ENCODE measurements around the gene TMEM94. TPM values are rescaled to one million over a fixed set of nuclear protein-coding genes. Genes with fewer than 3 reads are reported as not detected.
"Not testable (repeated sequence)": the region's sequence is repeated elsewhere in the genome, so short reads cannot be mapped to it uniquely, and the experiment has no call there.

The TMEM94 gene
- total RNA-seq, 2 experiments from 2014 or later: 81.9 to 84.8 TPM

DNA sequence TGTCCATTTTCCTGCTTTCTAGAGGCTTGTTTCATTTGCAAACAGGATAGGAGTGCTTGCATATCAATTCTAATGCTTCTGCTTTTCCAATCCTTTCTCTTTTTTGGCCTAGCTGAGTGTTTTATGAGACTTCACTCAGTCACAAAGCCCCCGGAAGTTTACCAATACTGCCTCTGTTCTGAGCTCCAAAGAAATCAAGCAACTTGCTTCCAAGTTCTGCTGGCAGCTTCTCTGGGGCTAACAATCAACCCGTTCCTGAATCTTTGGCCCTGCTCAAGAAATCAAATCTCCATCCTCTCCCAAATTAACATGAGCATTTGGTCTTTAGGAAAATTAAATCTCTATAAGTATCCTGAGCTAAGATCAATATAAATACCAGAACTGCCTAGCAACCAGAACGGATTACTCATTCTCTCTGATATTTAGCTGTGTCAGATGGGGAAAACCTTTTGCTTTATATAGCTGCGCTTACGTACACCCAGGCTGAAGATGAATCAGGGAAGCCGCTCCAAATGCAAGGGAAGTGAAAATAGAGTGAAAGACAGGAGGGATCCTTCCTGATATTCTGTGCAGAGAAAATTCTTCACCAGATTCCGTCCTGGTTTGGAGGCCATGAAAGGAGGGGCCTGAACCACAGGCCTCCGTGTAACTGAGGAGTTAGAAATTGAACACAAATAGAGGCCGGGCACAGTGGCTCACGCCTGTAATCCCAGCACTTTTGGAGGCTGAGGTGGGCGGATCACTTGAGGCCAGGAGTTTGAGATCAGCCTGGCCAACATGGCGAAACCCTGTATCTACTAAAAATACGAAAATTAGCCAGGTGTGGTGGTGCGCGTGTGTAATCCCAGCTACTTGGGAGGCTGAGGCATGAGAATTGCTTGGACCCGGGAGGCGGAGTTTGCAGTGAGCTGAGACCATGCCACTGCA lies 27.6 kb upstream of the TMEM94 start:
- H3K27ac Mint-ChIP-seq: no peak overlapping the region
- no peak for DNase-seq
- no peaks in the 10 kb centered on the region for H3K36me3 Mint-ChIP-seq (ENCODE audit: low read depth)
- CTCF ChIA-PET: interaction anchor here (0.7 to 2.7 kb wide), 10 partner anchors 10 to 173 kb away, joined by 3 to 7 read pairs (median 4); partner anchors contain the start of genes TMEM94 and TSEN54
- no peaks in the 10 kb centered on the region for H3K9me3 Mint-ChIP-seq (ENCODE audit: insufficient read depth)
- peaks cover 25% of the 10 kb centered on the region for H3K27me3 Mint-ChIP-seq (ENCODE audit: low read depth)
- no peak for ATAC-seq
- POLR2A ChIA-PET: interaction anchor here (1.3 kb wide), 1 partner anchor 152 kb away, joined by 3 read pairs; no protein-coding TSS in a partner anchor
- H3K4me1 Mint-ChIP-seq (ENCODE audit: low read depth): peaks cover 12% of the 10 kb centered on the region
- H3K4me3 Mint-ChIP-seq: no peak overlapping the region

DNA sequence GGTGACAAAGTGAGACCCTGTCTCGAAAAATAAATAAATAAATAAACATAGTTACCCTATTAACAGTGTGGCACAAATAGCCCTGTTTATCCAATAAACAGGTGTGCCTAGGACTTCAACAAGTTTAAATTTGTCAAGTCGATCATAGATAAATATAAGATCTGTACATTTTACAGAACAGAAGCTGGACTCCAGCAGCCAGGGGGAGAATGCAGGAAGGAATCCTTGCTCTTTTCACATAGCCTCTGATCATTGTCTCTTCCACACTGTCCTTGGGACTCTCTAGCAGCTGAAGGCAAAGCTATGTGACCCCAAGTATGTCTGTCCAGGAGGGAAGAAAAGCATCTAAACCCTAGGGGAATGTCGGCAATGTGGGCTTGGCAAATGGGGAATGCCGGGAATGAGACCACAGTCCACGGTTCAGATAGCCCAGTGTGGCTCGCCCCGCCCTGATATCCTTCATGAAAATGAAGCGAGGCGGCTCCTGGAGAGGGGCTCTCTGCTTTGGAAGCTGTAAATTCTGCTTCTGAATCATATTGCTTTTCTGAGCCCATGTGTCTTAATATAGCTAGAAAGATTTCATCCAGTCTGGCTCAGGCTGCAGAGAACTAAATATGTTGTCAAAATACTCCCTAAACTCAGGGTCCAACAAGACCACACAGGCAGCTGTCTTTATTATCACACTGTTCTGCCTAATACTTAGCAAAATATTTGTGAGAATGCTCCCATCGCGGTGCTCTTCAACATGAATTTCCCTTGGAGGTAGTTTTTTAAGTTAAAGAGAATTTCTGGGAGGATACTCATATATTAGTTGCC lies 26.1 kb upstream of the TMEM94 start:
- CTCF ChIA-PET: interaction anchor here (0.6 to 2.7 kb wide), 9 partner anchors 11 to 204 kb away, joined by 3 to 7 read pairs (median 3); partner anchors contain the start of gene TSEN54

DNA sequence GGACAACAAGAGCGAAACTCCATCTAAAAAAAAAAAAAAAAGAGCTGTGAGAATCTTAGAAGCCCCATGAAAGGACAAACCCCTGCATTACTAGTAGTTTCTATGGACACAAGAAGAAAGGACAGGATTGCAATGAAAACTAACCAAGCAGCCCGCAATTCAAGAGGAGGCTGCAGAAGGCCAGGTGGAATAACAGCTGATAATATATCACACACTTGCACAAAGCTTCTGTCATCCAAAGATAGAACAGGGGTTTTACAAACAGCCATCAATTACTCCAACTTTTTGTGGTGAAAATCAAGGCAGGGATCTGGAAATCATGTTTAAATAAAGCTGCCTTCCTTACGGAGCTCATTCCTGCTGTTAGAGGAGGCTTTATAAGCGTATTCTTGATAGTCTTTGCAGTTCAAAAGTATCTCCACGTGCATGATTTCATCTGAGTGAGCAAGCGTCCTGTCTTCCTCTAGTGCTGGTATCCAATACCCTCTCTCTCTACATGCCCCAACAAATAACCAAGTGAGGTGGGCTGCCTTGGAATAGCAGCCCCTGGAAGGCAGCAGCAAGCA lies 23.1 kb upstream of the TMEM94 start:
- Mint-ChIP-seq H3K36me3 (ENCODE audit: low read depth) (no peaks in the 10 kb centered on the region), H3K4me1 (ENCODE audit: low read depth) (peaks cover 16% of the 10 kb centered on the region), H3K27me3 (ENCODE audit: low read depth) (peaks cover 29% of the 10 kb centered on the region), H3K9me3 (ENCODE audit: insufficient read depth) (no peaks in the 10 kb centered on the region), H3K4me3 (no peak overlapping the region), H3K27ac (no peak overlapping the region)
- DNase-seq: no peak
- ChIA-PET POLR2A (interaction anchor here (0.6 to 1.4 kb wide), 2 partner anchors 23 to 233 kb away, joined by 3 to 4 read pairs; partner anchors contain the start of genes RECQL5 and TMEM94), CTCF (interaction anchor here (0.8 kb wide), 1 partner anchor 83 kb away, joined by 4 read pairs; the partner anchor contains the start of gene TSEN54)
- ATAC-seq: no peak

More for the DNA sequence above, 26.1 kb upstream of the TMEM94 start:
- ATAC-seq (no peak), DNase-seq (no peak)
- Mint-ChIP-seq H3K9me3 (ENCODE audit: insufficient read depth) (no peaks in the 10 kb centered on the region), H3K27ac (no peak overlapping the region), H3K36me3 (ENCODE audit: low read depth) (no peaks in the 10 kb centered on the region), H3K4me1 (ENCODE audit: low read depth) (peaks cover 18% of the 10 kb centered on the region), H3K4me3 (no peak overlapping the region), H3K27me3 (ENCODE audit: low read depth) (peaks cover 28% of the 10 kb centered on the region)
- POLR2A ChIA-PET: no interaction called here

DNA sequence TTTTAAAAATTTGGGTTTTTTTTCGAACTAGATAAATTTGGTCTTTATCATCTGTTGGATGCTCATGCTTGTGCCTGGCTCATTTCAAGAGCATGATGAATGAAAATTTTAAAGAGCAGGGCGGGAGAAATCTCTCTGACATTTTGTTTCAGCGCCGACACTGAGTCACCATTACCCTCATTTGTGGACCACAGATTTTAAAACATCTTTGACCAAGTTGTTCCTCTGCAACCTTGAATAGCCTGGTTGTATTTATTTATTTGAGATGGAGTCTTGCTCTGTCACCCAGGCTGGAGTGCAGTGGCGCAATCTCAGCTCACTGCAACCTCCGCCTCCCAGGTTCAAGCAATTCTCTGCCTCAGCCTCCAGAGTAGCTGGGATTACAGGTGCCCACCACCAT lies 22.0 kb upstream of the TMEM94 start:
- Mint-ChIP-seq H3K27me3 (ENCODE audit: low read depth) (peaks cover 25% of the 10 kb centered on the region), H3K4me1 (ENCODE audit: low read depth) (peaks cover 16% of the 10 kb centered on the region)
- DNase-seq; H3K36me3 Mint-ChIP-seq (ENCODE audit: low read depth); ATAC-seq; H3K27ac Mint-ChIP-seq; H3K4me3 Mint-ChIP-seq; H3K9me3 Mint-ChIP-seq (ENCODE audit: insufficient read depth): not testable (repeated sequence)
- ChIA-PET CTCF (interaction anchor here (1.4 to 1.5 kb wide), 2 partner anchors 22 to 82 kb away, joined by 4 read pairs; partner anchors contain the start of genes TMEM94 and TSEN54), POLR2A (interaction anchor here (1.4 kb wide), 1 partner anchor 22 kb away, joined by 4 read pairs; the partner anchor contains the start of gene TMEM94)

DNA sequence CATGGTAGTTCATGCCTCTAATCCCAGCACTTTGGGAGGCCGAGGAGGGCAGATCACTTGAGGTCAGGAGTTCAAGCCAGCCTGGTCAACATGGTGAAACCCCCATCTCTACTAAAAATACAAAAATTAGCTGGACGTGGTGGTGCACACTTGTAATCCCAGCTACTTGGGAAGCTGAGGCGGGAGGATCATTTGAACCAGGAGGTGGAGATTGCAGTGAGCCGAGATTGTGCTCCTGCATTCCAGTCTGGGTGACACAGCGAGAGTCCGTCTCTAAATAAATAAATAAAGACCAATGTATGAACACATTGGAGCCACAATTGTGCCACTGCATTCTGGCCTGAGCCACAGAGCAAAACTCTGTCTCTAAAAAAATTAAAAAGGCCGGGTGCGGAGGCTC lies 19.0 kb upstream of the TMEM94 start:
- DNase-seq; H3K27ac Mint-ChIP-seq; POLR2A ChIA-PET; H3K36me3 Mint-ChIP-seq (ENCODE audit: low read depth); H3K4me3 Mint-ChIP-seq; H3K9me3 Mint-ChIP-seq (ENCODE audit: insufficient read depth); ATAC-seq: not testable (repeated sequence)
- H3K27me3 Mint-ChIP-seq (ENCODE audit: low read depth): peaks cover 12% of the 10 kb centered on the region
- CTCF ChIA-PET: interaction anchor here (1.2 kb wide), 1 partner anchor 25 kb away, joined by 3 read pairs; no protein-coding TSS in a partner anchor
- peaks cover 16% of the 10 kb centered on the region for H3K4me1 Mint-ChIP-seq (ENCODE audit: low read depth)

DNA sequence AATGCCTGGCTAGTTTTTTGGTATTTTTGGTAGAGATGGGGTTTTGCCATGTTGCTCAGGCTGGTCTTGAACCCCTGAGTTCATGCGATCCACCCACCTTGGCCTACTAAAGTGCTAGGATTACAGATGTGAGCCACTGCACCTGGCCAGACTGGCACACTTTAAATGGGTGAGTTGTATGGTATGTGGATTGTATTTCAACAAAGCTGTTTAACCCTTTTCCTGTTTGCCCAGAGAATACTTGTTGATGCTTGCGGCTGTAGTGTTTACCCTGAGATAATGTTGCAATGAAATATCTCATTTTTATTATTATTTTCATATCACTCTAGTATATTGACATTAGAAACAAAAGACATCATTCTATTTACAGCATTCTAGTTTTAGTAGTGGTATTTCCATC lies 17.1 kb upstream of the TMEM94 start:
- Mint-ChIP-seq H3K27ac (no peak overlapping the region), H3K4me1 (ENCODE audit: low read depth) (peaks cover 16% of the 10 kb centered on the region), H3K27me3 (ENCODE audit: low read depth) (peaks cover 7% of the 10 kb centered on the region), H3K36me3 (ENCODE audit: low read depth) (no peaks in the 10 kb centered on the region), H3K4me3 (no peak overlapping the region), H3K9me3 (ENCODE audit: insufficient read depth) (no peaks in the 10 kb centered on the region)
- DNase-seq (no peak), ATAC-seq (no peak)
- CTCF ChIA-PET: no interaction called here
- POLR2A ChIA-PET: no interaction called here

DNA sequence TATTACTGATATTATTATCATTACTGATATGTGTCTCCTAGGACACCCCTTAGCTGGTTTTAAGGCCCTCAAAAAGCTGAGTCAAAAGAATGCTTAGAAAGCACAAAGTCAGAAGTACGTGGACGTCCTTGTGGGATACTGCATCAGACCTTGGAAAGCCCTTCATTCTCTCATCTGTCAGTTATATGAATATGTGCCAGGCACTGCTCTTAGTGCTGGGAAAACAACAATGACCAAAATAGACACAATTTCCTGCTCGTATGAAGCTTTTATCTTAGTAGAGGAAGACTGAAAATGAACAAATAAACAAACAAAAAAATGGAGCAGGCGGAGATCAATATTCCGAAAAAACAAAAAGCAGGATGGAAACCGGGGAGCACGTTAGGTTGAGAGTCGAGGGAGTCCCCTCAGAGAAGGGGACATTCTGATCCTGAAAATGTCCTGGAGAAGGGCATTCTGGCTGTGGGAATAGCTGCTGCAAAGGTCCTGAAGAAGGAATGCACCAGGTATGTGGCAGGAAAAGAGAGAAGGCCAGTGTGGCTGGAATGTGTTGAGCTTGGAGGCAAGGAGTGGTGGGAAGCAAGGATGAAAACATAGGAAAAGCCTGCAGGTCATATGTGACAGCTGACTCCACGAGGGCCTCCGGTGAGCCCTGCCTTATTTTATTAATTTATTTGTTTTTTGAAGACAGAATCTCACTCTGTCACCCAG lies 15.5 kb upstream of the TMEM94 start:
- Mint-ChIP-seq H3K36me3 (ENCODE audit: low read depth) (no peaks in the 10 kb centered on the region), H3K4me3 (no peak overlapping the region), H3K27me3 (ENCODE audit: low read depth) (peaks cover 2% of the 10 kb centered on the region), H3K4me1 (ENCODE audit: low read depth) (peaks cover 5% of the 10 kb centered on the region), H3K9me3 (ENCODE audit: insufficient read depth) (no peaks in the 10 kb centered on the region), H3K27ac (no peak overlapping the region)
- POLR2A ChIA-PET: interaction anchor here (0.5 to 0.6 kb wide), 3 partner anchors 226 to 418 kb away, joined by 3 read pairs; partner anchors contain the start of genes RECQL5 and SAP30BP
- no peak for DNase-seq
- CTCF ChIA-PET: interaction anchor here (1.4 kb wide), 1 partner anchor 12 kb away, joined by 7 read pairs; no protein-coding TSS in a partner anchor
- ATAC-seq: no peak

DNA sequence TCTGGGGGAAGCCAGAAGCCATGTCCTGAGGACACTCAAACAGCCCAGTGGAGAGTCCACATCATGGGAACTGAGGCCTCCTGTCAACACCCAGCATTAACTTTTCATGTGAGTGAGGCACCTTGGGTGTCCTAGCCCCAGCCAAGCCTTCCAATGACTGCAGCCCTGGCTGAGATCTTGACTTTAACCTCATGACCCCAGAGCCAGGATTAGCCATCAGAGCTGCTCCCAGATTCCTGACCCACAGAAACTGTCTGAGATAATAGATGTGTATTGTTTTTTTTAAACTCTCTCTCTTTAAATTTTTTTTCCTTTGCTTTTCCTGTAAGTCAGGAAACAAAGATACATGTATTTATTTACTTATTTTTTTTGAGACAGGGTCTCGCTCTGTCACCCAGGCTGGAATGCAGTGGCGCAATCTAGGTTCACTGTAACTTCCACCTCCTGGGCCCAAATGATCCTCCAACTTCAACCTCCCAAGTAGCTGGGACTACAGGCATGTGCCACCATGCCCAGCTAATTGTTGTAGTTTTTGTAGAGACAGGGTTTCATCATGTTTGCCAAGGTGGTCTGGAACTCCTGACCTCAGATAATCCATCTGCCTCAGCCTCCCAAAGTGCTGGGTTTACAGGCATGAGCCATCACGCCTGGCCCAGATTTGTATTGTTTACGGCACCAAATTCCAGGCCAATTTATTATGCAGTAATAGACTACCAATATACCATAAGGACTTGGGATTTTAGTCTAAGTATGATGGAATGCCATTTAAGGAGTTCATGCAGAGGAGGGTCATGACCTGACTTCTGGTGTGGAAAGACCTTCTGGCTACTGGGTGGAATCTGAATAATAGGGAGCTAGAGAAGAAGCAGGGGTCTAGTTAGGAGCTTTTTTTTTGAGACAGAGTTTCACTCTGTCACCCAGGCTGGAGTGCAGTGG lies 14.0 kb upstream of the TMEM94 start:
- H3K9me3 Mint-ChIP-seq (ENCODE audit: insufficient read depth): no peaks in the 10 kb centered on the region
- H3K4me3 Mint-ChIP-seq: no peak overlapping the region
- H3K36me3 Mint-ChIP-seq (ENCODE audit: low read depth): no peaks in the 10 kb centered on the region
- no peaks in the 10 kb centered on the region for H3K27me3 Mint-ChIP-seq (ENCODE audit: low read depth)
- no peaks in the 10 kb centered on the region for H3K4me1 Mint-ChIP-seq (ENCODE audit: low read depth)
- DNase-seq (no peak), ATAC-seq (no peak)
- H3K27ac Mint-ChIP-seq: no peak overlapping the region
- ChIA-PET CTCF (interaction anchor here (0.6 kb wide), 1 partner anchor 203 kb away, joined by 3 read pairs; no protein-coding TSS in a partner anchor), POLR2A (no interaction called here)

DNA sequence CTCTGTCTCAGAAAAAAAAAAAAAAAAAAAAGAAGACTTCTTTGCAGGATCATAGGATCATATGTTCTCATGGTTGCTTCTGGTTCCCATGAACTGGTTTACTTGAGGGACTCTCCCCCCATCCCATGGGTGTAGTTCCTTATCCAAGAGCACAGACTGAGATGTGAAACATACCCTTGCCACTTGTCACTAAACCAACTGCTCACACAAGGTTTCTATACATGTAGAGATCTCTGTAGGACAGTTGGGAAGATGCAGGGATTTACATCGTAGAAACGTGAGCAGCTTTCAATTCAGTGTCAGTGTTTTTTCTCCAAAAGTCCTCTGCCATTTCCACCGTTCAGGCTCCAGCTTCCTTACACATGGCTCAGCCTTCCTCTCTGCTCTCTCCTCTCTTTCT lies 11.1 kb upstream of the TMEM94 start:
- H3K36me3 Mint-ChIP-seq (ENCODE audit: low read depth): no peaks in the 10 kb centered on the region
- no peak overlapping the region for H3K27ac Mint-ChIP-seq
- no peak overlapping the region for H3K4me3 Mint-ChIP-seq
- ChIA-PET POLR2A (no interaction called here), CTCF (interaction anchor here (2.4 kb wide), 1 partner anchor 11 kb away, joined by 6 read pairs; the partner anchor contains the start of gene TMEM94)
- no peaks in the 10 kb centered on the region for H3K9me3 Mint-ChIP-seq (ENCODE audit: insufficient read depth)
- DNase-seq (no peak), ATAC-seq (no peak)
- no peaks in the 10 kb centered on the region for H3K27me3 Mint-ChIP-seq (ENCODE audit: low read depth)
- no peaks in the 10 kb centered on the region for H3K4me1 Mint-ChIP-seq (ENCODE audit: low read depth)

DNA sequence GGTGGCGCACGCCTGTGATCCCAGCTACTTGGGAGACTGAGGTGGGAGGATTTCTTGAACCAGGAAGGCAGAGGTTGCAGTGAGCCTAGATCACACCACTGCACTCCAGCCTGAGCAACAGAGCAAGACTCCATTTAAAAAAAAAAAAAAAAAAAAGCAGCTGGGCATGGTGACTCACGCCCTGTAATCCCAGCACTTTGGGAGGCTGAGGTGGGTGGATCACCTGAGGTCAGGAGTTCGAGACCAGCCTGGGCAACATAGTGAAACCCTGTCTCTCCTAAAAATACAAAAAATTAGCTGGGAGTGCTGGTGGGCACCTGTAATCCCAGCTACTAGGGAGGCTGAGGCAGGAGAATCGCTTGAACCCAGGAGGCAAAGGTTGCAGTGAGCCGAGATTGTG lies 10.5 kb upstream of the TMEM94 start:
- H3K9me3 Mint-ChIP-seq (ENCODE audit: insufficient read depth); H3K27ac Mint-ChIP-seq; CTCF ChIA-PET; H3K4me1 Mint-ChIP-seq (ENCODE audit: low read depth); POLR2A ChIA-PET; H3K36me3 Mint-ChIP-seq (ENCODE audit: low read depth); ATAC-seq; DNase-seq; H3K27me3 Mint-ChIP-seq (ENCODE audit: low read depth); H3K4me3 Mint-ChIP-seq: not testable (repeated sequence)
